OCI-LY7 (cell line): Measurements from ENCODE around the gene EMX2. TPM values are rescaled to one million over a fixed set of nuclear protein-coding genes. Genes with fewer than 3 reads are reported as not detected.

Experiments used
- BruUV-seq: library from RNA; stranded (reverse); fragments of 400-500 nt; replicated peaks from 2 replicates; lab custom pipeline; 2021; lab: Mats Ljungman, UMichigan
- CTCF ChIA-PET: fragments of 300-600 bp; sonication (Branson Sonifier 250); formaldehyde crosslinking; loops from one replicate; lab custom pipeline; 2022; ENCODE audit warnings: antibody characterized with exemption; ENCODE audit not compliant: unreplicated experiment; lab: Charles Lee
- POLR2A ChIA-PET: fragments of 300-600 bp; sonication (Branson Sonifier 250); formaldehyde crosslinking; loops from one replicate; lab custom pipeline; 2022; ENCODE audit warnings: antibody characterized with exemption; lab: Charles Lee
- DNase-seq: peaks from one replicate; pipeline ENCODE4 v3.0.0-alpha.2; 2015; ENCODE audit warnings: low spot score
- H2AFZ ChIP-seq: fragments of 200-600 bp; sonication (generic), shearing (Covaris generic); 2 replicates; pipeline ENCODE4 v1.6.1; 2014; ENCODE audit warnings: mild to moderate bottlenecking, antibody characterized with exemption, low read length, moderate library complexity
- H3K27ac ChIP-seq: fragments of 200-600 bp; sonication (generic); 2 replicates; pipeline ENCODE4 v1.5.1; 2014; ENCODE audit warnings: mixed run types, low read depth, mild to moderate bottlenecking, moderate library complexity, low read length, inconsistent platforms; ENCODE audit not compliant: poor library complexity, severe bottlenecking
- H3K36me3 ChIP-seq: fragments of 200-600 bp; sonication (generic); 2 replicates; pipeline ENCODE4 v1.6.1; 2014; ENCODE audit warnings: mild to moderate bottlenecking, antibody characterized with exemption, low read length, moderate library complexity, mixed read lengths; ENCODE audit not compliant: insufficient read depth
- H3K4me1 ChIP-seq: fragments of 200-600 bp; sonication (generic); 2 replicates; pipeline ENCODE4 v1.5.1; 2014; ENCODE audit warnings: mild to moderate bottlenecking, low read length; ENCODE audit not compliant: insufficient read depth, poor library complexity, severe bottlenecking
- H3K4me2 ChIP-seq: fragments of 200-600 bp; sonication (generic); 2 replicates; pipeline ENCODE4 v1.6.1; 2014; ENCODE audit warnings: mild to moderate bottlenecking, low read length
- H3K4me3 ChIP-seq: fragments of 200-600 bp; sonication (generic); 2 replicates; pipeline ENCODE4 v1.5.1; 2014; ENCODE audit warnings: mild to moderate bottlenecking, low read depth, low read length; ENCODE audit not compliant: poor library complexity, severe bottlenecking
- H3K79me2 ChIP-seq: fragments of 200-600 bp; sonication (generic); 2 replicates; pipeline ENCODE4 v1.6.1; 2016; ENCODE audit warnings: low read depth, mild to moderate bottlenecking, low read length, moderate library complexity, mixed read lengths; ENCODE audit not compliant: insufficient read depth
- H3K9me2 ChIP-seq: fragments of 200-600 bp; sonication (generic); 2 replicates; pipeline ENCODE4 v1.6.1; 2016; ENCODE audit warnings: mild to moderate bottlenecking, low read length, mixed read lengths; ENCODE audit not compliant: insufficient read depth
- H3K9me3 ChIP-seq: fragments of 200-600 bp; sonication (generic); 2 replicates; pipeline ENCODE4 v1.6.1; 2014; ENCODE audit warnings: mild to moderate bottlenecking, mixed run types, low read length, mixed read lengths
- H4K20me1 ChIP-seq: fragments of 200-600 bp; sonication (generic); 2 replicates; pipeline ENCODE4 v1.6.1; 2014; ENCODE audit warnings: mild to moderate bottlenecking, antibody characterized with exemption, low read length, moderate library complexity, mixed read lengths; ENCODE audit not compliant: insufficient read depth
- CTCF ChIP-seq: fragments of 200-600 bp; sonication (generic); conservative IDR thresholded peaks from 2 replicates; pipeline ENCODE4 v1.5.1; 2014; ENCODE audit warnings: mild to moderate bottlenecking, antibody characterized with exemption, low read length, moderate library complexity, mixed read lengths
- EZH2phosphoT487 ChIP-seq: fragments of 200-600 bp; sonication (generic); IDR thresholded peaks from 2 replicates; pipeline ENCODE4 v1.6.1; 2018; ENCODE audit warnings: low read depth, borderline replicate concordance, mild to moderate bottlenecking, mixed run types, antibody characterized with exemption, low read length, moderate library complexity, mixed read lengths
- intact Hi-C: fragments of 100-400 bp; cut with micrococcal nuclease; formaldehyde crosslinking; loops from one replicate; pipeline ENCODE4 v1.10.0; 2022; ENCODE audit not compliant: unreplicated experiment
- total RNA-seq, 2 experiments: library from RNA; depleted of rRNA in 1 of 2; stranded (reverse); fragments of >200 nt in 1 of 2; shearing (Covaris generic) in 1 of 2; gene quantifications; 2 replicates each; pipeline ENCODE4 v1.2.3, GENCODE V29; 2014 to 2022

Gene EMX2
- total RNA-seq, 2 experiments from 2014 or later, result not detected

GRCh38 chr10:117546020-117546580 is 3.6 kb downstream of the EMX2 start:
- Histone ChIP-seq H3K4me3 (no peak overlapping the region), H3K9me2 (no peaks in the 10 kb centered on the region), H2AFZ (no peak overlapping the region), H3K36me3 (no peaks in the 10 kb centered on the region), H3K9me3 (no peaks in the 10 kb centered on the region), H3K27ac (no peak overlapping the region), H3K4me1 (no peaks in the 10 kb centered on the region), H4K20me1 (no peaks in the 10 kb centered on the region), H3K4me2 (no peak overlapping the region), H3K79me2 (no peaks in the 10 kb centered on the region)
- CTCF ChIA-PET, result no interaction called here
- intact Hi-C loops, result no loop called here
- no TSS peak for BruUV-seq
- TF ChIP-seq CTCF, result no peak
- no peak for TF ChIP-seq EZH2phosphoT487
- POLR2A ChIA-PET, result no interaction called here
- DNase-seq, result no peak

- H3K36me3 ChIP-seq, result no peaks in the 10 kb centered on the region
- no peaks in the 10 kb centered on the region for H3K9me2 ChIP-seq
- no peak overlapping the region for H3K4me2 ChIP-seq
- TF ChIP-seq CTCF (no peak), EZH2phosphoT487 (no peak)
- no peak overlapping the region for H3K4me3 ChIP-seq
- H3K4me1 ChIP-seq, result no peaks in the 10 kb centered on the region
- H2AFZ ChIP-seq, result no peak overlapping the region
- H3K9me3 ChIP-seq, result no peaks in the 10 kb centered on the region
- H3K79me2 ChIP-seq, result no peaks in the 10 kb centered on the region
- ChIA-PET POLR2A (no interaction called here), CTCF (no interaction called here)
- intact Hi-C loops, result no loop called here
- no peak overlapping the region for H3K27ac ChIP-seq
- H4K20me1 ChIP-seq, result no peaks in the 10 kb centered on the region
- DNase-seq, result no peak
- BruUV-seq, result no TSS peak
These were observed 4.1 kb downstream of the EMX2 start for GRCh38 chr10:117546581-117547015.

GRCh38 chr10:117547016-117547715 is 4.6 kb downstream of the EMX2 start:
- no peak for TF ChIP-seq CTCF
- TF ChIP-seq EZH2phosphoT487, result no peak
- no TSS peak for BruUV-seq
- ChIA-PET POLR2A (no interaction called here), CTCF (no interaction called here)
- H3K9me3 ChIP-seq, result no peaks in the 10 kb centered on the region
- H3K4me1 ChIP-seq, result no peaks in the 10 kb centered on the region
- H3K27ac ChIP-seq, result no peak overlapping the region
- intact Hi-C loops, result no loop called here
- no peaks in the 10 kb centered on the region for H3K9me2 ChIP-seq
- H2AFZ ChIP-seq, result no peak overlapping the region
- H3K36me3 ChIP-seq, result no peaks in the 10 kb centered on the region
- H3K4me3 ChIP-seq, result no peak overlapping the region
- no peak for DNase-seq
- H3K4me2 ChIP-seq, result no peak overlapping the region
- H4K20me1 ChIP-seq, result no peaks in the 10 kb centered on the region
- H3K79me2 ChIP-seq, result no peaks in the 10 kb centered on the region
